Fibroblast of lung (primary cell): ENCODE results near the gene ZDHHC20.

Experiments used
- CTCF ChIP-seq, 2 donors: IDR thresholded peaks in 1 of 2; conservative IDR thresholded peaks in 1 of 2; 1 replicate in 1 of 2; 2 replicates in 1 of 2; pipeline ENCODE4 v1.5.1; 2011 to 2012; ENCODE audit warnings: low read length in 2 of 2, control low read depth in 1 of 2, inconsistent platforms in 1 of 2, low read depth in 1 of 2, mild to moderate bottlenecking in 1 of 2
- EZH2 ChIP-seq: IDR thresholded peaks from 2 replicates; pipeline ENCODE4 v1.5.1; 2012; ENCODE audit warnings: low read length, control low read depth, mild to moderate bottlenecking; ENCODE audit errors: missing control alignments

- TF ChIP-seq CTCF (conservative IDR thresholded peaks at IDR 0.05 in 1 of 2, IDR thresholded peaks at IDR 0.05 in 1 of 2; ENCODE audit: low read depth in 1 of 2, low read length in 2 of 2) (peak; percentile 96 to 99), EZH2 (no peak)
These were observed 17.9 kb upstream of the ZDHHC20 start for GRCh38 chr13:21476893-21477472.
